GM12878 (cell line): ENCODE results near the gene SLC29A2. TPM values are rescaled to one million over a fixed set of nuclear protein-coding genes. Genes with fewer than 3 reads are reported as not detected.

Experiments used
- ATAC-seq: fragments of 200-7000 bp; cut with Tn5 transposase; 3 replicates; pipeline ENCODE4 v1.9.1; 2020; ENCODE audit warnings: mild to moderate bottlenecking, moderate library complexity
- BruUV-seq: library from RNA; stranded (reverse); fragments of 400-500 nt; replicated peaks from 2 replicates; lab custom pipeline; 2021; lab: Mats Ljungman, UMichigan
- CTCF ChIA-PET: fragments of 300-600 bp; sonication (Branson Sonifier 250); formaldehyde crosslinking; extraction: SDS; loops from one replicate; lab custom pipeline; 2021; ENCODE audit warnings: inconsistent platforms; lab: Yijun Ruan, JAX
- POLR2A ChIA-PET: fragments of 350-600 bp; formaldehyde crosslinking; extraction: SDS; loops from one replicate; lab custom pipeline; 2021; ENCODE audit warnings: inconsistent platforms; lab: Charles Lee
- RAD21 ChIA-PET: fragments of 300-600 bp; sonication (Branson Sonifier 250); formaldehyde crosslinking; loops from one replicate; lab custom pipeline; 2023; ENCODE audit warnings: antibody characterized with exemption; ENCODE audit not compliant: unreplicated experiment; lab: Charles Lee
- SMC1A ChIA-PET: fragments of 300-600 bp; sonication (Branson Sonifier 250); formaldehyde crosslinking; loops from one replicate; lab custom pipeline; 2023; ENCODE audit not compliant: unreplicated experiment, uncharacterized antibody; lab: Charles Lee
- DNase-seq: peaks from one replicate; pipeline ENCODE4 v3.0.0-alpha.2; 2011; ENCODE audit warnings: low read depth, low spot score
- FAIRE-seq: peaks from 3 replicates; lab custom pipeline; 2011; peaks lifted over from hg19 to GRCh38; lab: Jason Lieb, UNC
- H2AFZ ChIP-seq: 2 replicates; pipeline ENCODE4 v1.6.0; 2011; ENCODE audit warnings: low read depth, low read length, control low read depth; ENCODE audit not compliant: control insufficient read depth
- H3K27ac ChIP-seq: 2 replicates; pipeline ENCODE4 v1.5.1; 2011; ENCODE audit warnings: control low read depth; ENCODE audit not compliant: control insufficient read depth, insufficient read depth
- H3K27me3 ChIP-seq, 2 experiments: replicated peaks in 1 of 2; 2 replicates each; pipeline versions ENCODE4 v1.6.0 to v1.6.1; 2011; ENCODE audit warnings: low read length in 1 of 2; ENCODE audit not compliant: control insufficient read depth in 2 of 2, insufficient read depth in 2 of 2
- H3K36me3 ChIP-seq, 2 experiments: 2 replicates each; pipeline ENCODE4 v1.5.1; 2011; ENCODE audit warnings: low read length in 1 of 2; ENCODE audit not compliant: control insufficient read depth in 2 of 2, insufficient read depth in 2 of 2
- H3K4me1 ChIP-seq: 2 replicates; pipeline ENCODE4 v1.6.1; 2011; ENCODE audit warnings: mild to moderate bottlenecking, low read length, moderate library complexity, mixed read lengths; ENCODE audit not compliant: control insufficient read depth, insufficient read depth
- H3K4me2 ChIP-seq: 2 replicates; pipeline ENCODE4 v1.6.0; 2011; ENCODE audit warnings: control low read depth; ENCODE audit not compliant: control insufficient read depth, insufficient read depth
- H3K4me3 ChIP-seq: fragments of 200-600 bp; sonication (generic); 2 replicates; pipeline ENCODE4 v1.5.1; 2016
- H3K79me2 ChIP-seq: 2 replicates; pipeline ENCODE4 v1.6.0; 2011; ENCODE audit warnings: low read length; ENCODE audit not compliant: control insufficient read depth, insufficient read depth
- H3K9ac ChIP-seq: 2 replicates; pipeline ENCODE4 v1.8.0; 2011; ENCODE audit warnings: low read length, control low read depth, mixed read lengths; ENCODE audit not compliant: control insufficient read depth, insufficient read depth
- H3K9me3 ChIP-seq: replicated peaks from 3 replicates; pipeline ENCODE4 v1.5.1; 2011; ENCODE audit warnings: mild to moderate bottlenecking, low read length; ENCODE audit not compliant: control insufficient read depth, insufficient read depth
- H4K20me1 ChIP-seq: 2 replicates; pipeline ENCODE4 v1.6.0; 2011; ENCODE audit not compliant: control insufficient read depth, insufficient read depth
- CTCF ChIP-seq, 3 experiments: IDR thresholded peaks in 2 of 3; conservative IDR thresholded peaks in 1 of 3; 2 replicates each; pipeline ENCODE4 v1.5.1; 2011; ENCODE audit warnings: low read depth in 3 of 3, low read length in 3 of 3, mild to moderate bottlenecking in 3 of 3, control low read depth in 2 of 3, moderate library complexity in 2 of 3, inconsistent platforms in 1 of 3, mixed read lengths in 1 of 3; ENCODE audit not compliant: control insufficient read depth in 2 of 3, insufficient read depth in 1 of 3; ENCODE audit errors: extremely low read depth in 1 of 3
- HDGF ChIP-seq: fragments of 450-650 bp; IDR thresholded peaks from 2 replicates; pipeline ENCODE4 v1.6.1; 2016; ENCODE audit warnings: antibody characterized with exemption
- NR2F1 ChIP-seq: fragments of 450-650 bp; conservative IDR thresholded peaks from 2 replicates; pipeline ENCODE4 v1.6.1; 2017; ENCODE audit warnings: mild to moderate bottlenecking
- PKNOX1 ChIP-seq: fragments of 450-650 bp; IDR thresholded peaks from 2 replicates; pipeline ENCODE4 v1.6.1; 2016; ENCODE audit warnings: mild to moderate bottlenecking
- ZBTB40 ChIP-seq: fragments of 450-650 bp; IDR thresholded peaks from 2 replicates; pipeline ENCODE4 v1.6.1; 2016; ENCODE audit warnings: mild to moderate bottlenecking, moderate library complexity, borderline replicate concordance
- ZNF207 ChIP-seq: fragments of 450-650 bp; IDR thresholded peaks from 2 replicates; pipeline ENCODE4 v1.6.1; 2014; ENCODE audit warnings: antibody characterized with exemption, mild to moderate bottlenecking, borderline replicate concordance
- WGBS: methylation state at CpG from one replicate; pipeline ENCODE4 v1.1.6; 2016; ENCODE audit warnings: low lambda C conversion rate; ENCODE audit not compliant: insufficient replicate concordance, insufficient coverage; ENCODE audit errors: missing lambda C conversion rate; 5-methylcytosine and 5-hydroxymethylcytosine counted together
- in situ Hi-C: fragments of 300-500 bp; cut with MboI; formaldehyde crosslinking; loops from 9 replicates; pipeline ENCODE4 v1.14.3; 2018; ENCODE audit warnings: mixed read lengths
- intact Hi-C: fragments of 100-400 bp; cut with micrococcal nuclease; formaldehyde crosslinking; loops from one replicate; pipeline ENCODE4 v1.14.2; 2022; ENCODE audit not compliant: unreplicated experiment
- polyA plus RNA-seq, 11 experiments: library from polyadenylated mRNA; depleted of rRNA in 4 of 11; unstranded in 6 of 11; stranded (reverse) in 5 of 11; fragments of >200 nt; fragmentation: Nextera tagmentation in 4 of 11; fragmentation: Illumina TruSeq in 1 of 11; extraction: Ambion mirVana in 4 of 11; extraction: Trizol in 1 of 11; gene quantifications; 1 replicate in 1 of 11; 2 replicates in 10 of 11; pipeline versions ENCODE4 v1.2.1 to v1.2.3, GENCODE V29; 2011 to 2016; ENCODE audit warnings: inconsistent platforms in 2 of 11, missing spikeins in 2 of 11, low read depth in 1 of 11
- total RNA-seq, 4 experiments: library from RNA; depleted of rRNA in 3 of 4; stranded (reverse); fragments of >200 nt in 3 of 4; fragmentation: Illumina TruSeq in 1 of 4; extraction: Trizol in 1 of 4; gene quantifications; 2 replicates each; pipeline versions ENCODE4 v1.2.1 to v1.2.3, GENCODE V29; 2013 to 2021

The SLC29A2 gene
- total and polyA plus RNA-seq, 10 of the 15 experiments (the other 5 are each of a cell fraction or from before 2014, with no cell fraction given), result 0.27 to 7.5 (median 2.2) TPM

- 0 out of 2 replicates have a peak, but pooled peaks have one; percentile 10 for TF ChIP-seq PKNOX1
- no peak for TF ChIP-seq ZBTB40
- peak; percentile 53; the same call in 1 of the 2 replicates for TF ChIP-seq ZNF207
Measured at GRCh38 chr11:66328302-66329144, 43.0 kb downstream of the SLC29A2 start (continued).

GRCh38 chr11:66328031-66328301 is 43.6 kb downstream of the SLC29A2 start:
- SMC1A ChIA-PET, result no interaction called here
- no peaks in the 10 kb centered on the region for H4K20me1 ChIP-seq
- H3K9me3 ChIP-seq, result no peaks in the 10 kb centered on the region
- peak; percentile 48 for ATAC-seq
- no peak for FAIRE-seq
- H2AFZ ChIP-seq, result peak overlapping the region; percentile 61; the same call in 1 of the 2 replicates
- no peak overlapping the region for H3K27ac ChIP-seq
- no peaks in the 10 kb centered on the region for H3K79me2 ChIP-seq
- no peak for DNase-seq
- in situ Hi-C loops, result no loop called here
- POLR2A ChIA-PET, result no interaction called here
- H3K4me3 ChIP-seq, result no peak overlapping the region
- no peak overlapping the region for H3K4me2 ChIP-seq
- no peaks in the 10 kb centered on the region for H3K36me3 ChIP-seq
- no TSS peak for BruUV-seq
- CTCF ChIA-PET, result no interaction called here
- no peaks in the 10 kb centered on the region; a peak in 1 of 4 replicates for H3K27me3 ChIP-seq
- peak; percentile 30; the same call in 1 of the 2 replicates for TF ChIP-seq HDGF
- 0 out of 2 replicates have a peak, but pooled peaks have one; percentile 16 for TF ChIP-seq NR2F1
- TF ChIP-seq CTCF (IDR thresholded peaks at IDR 0.05 in 2 of 3, conservative IDR thresholded peaks at IDR 0.05 in 1 of 3; ENCODE audit: control insufficient read depth in 2 of 3, extremely low read depth in 1 of 3, insufficient read depth in 1 of 3, low read depth in 3 of 3, low read length in 3 of 3), result no peak
- TF ChIP-seq, all 136 proteins: peak for 2
- WGBS, result 70% methylated on average over 3 of the region's 3 CpGs
- peaks cover 10% of the 10 kb centered on the region; the same call in 1 of the 2 replicates for H3K4me1 ChIP-seq
- RAD21 ChIA-PET, result no interaction called here
- intact Hi-C loops, result loop anchor here (1.0 to 2.0 kb wide), 2 partner anchors 16 to 105 kb away; no protein-coding TSS in a partner anchor
- no peak overlapping the region for H3K9ac ChIP-seq
